Endodermal cell (in vitro differentiated cells): ENCODE measurements around the gene COPE. TPM values are rescaled to one million over a fixed set of nuclear protein-coding genes. Genes with fewer than 3 reads are reported as not detected.

Source experiments
- DNase-seq: peaks from one replicate; pipeline ENCODE4 v3.0.0-alpha.2; 2017
- H3K27ac ChIP-seq: 2 replicates; pipeline ENCODE4 v1.5.1; 2013; ENCODE audit warnings: mild to moderate bottlenecking, low read depth, low read length, moderate library complexity
- H3K27me3 ChIP-seq: 2 replicates; pipeline ENCODE4 v1.6.1; 2013; ENCODE audit warnings: mild to moderate bottlenecking, low read length, moderate library complexity; ENCODE audit not compliant: insufficient read depth, control insufficient read depth, poor library complexity, severe bottlenecking
- H3K36me3 ChIP-seq: 2 replicates; pipeline ENCODE4 v1.7.0; 2013; ENCODE audit warnings: mild to moderate bottlenecking, low read length, moderate library complexity; ENCODE audit not compliant: control insufficient read depth, insufficient read depth
- H3K4me1 ChIP-seq: one replicate; pipeline ENCODE4 v1.7.0; 2013; ENCODE audit warnings: low read length; ENCODE audit not compliant: control insufficient read depth, insufficient read depth
- H3K4me3 ChIP-seq: 2 replicates; pipeline ENCODE4 v1.5.1; 2013; ENCODE audit warnings: mild to moderate bottlenecking, low read length, moderate library complexity
- H3K9ac ChIP-seq: 2 replicates; pipeline ENCODE4 v1.6.1; 2013; ENCODE audit warnings: mild to moderate bottlenecking, low read length, moderate library complexity; ENCODE audit not compliant: poor library complexity, severe bottlenecking; ENCODE audit errors: extremely low read depth
- H3K9me3 ChIP-seq: 2 replicates; pipeline ENCODE4 v1.6.1; 2013; ENCODE audit warnings: mild to moderate bottlenecking, low read length, moderate library complexity; ENCODE audit not compliant: control insufficient read depth
- H3K27ac Mint-ChIP-seq: 2 replicates; pipeline ENCODE4 v1.8.0; 2020; ENCODE audit warnings: mixed read lengths
- H3K27me3 Mint-ChIP-seq: 2 replicates; pipeline ENCODE4 v1.8.0; 2021; ENCODE audit warnings: mild to moderate bottlenecking, mixed read lengths; ENCODE audit not compliant: insufficient read depth
- H3K36me3 Mint-ChIP-seq: 2 replicates; pipeline ENCODE4 v1.8.0; 2020; ENCODE audit warnings: low read depth, mixed read lengths
- H3K4me1 Mint-ChIP-seq: 2 replicates; pipeline ENCODE4 v1.8.0; 2020; ENCODE audit warnings: mixed read lengths
- H3K4me3 Mint-ChIP-seq: 2 replicates; pipeline ENCODE4 v1.8.0; 2020; ENCODE audit warnings: mild to moderate bottlenecking, moderate library complexity, mixed read lengths
- H3K9me3 Mint-ChIP-seq: 2 replicates; pipeline ENCODE4 v1.8.0; 2020; ENCODE audit warnings: mild to moderate bottlenecking, mixed read lengths
- CTCF ChIP-seq: fragments of 200-600 bp; sonication (generic); conservative IDR thresholded peaks from 2 replicates; pipeline ENCODE4 v1.5.0; 2021; ENCODE audit warnings: antibody characterized with exemption, mild to moderate bottlenecking
- WGBS, 2 experiments: methylation state at CpG; one replicate each; pipeline versions ENCODE4 v1.1.5 to v1.1.7; 2013; ENCODE audit warnings: missing lambda C conversion rate in 2 of 2, mixed read lengths in 1 of 2; ENCODE audit not compliant: insufficient coverage in 1 of 2, insufficient read length in 1 of 2; 5-methylcytosine and 5-hydroxymethylcytosine counted together
- total RNA-seq, 2 donors: library from RNA; stranded (reverse); fragmentation: NEBNext Ultra II Directional in 1 of 2; extraction: Animal tissue kit (Norgen Biotek cat#: 25700) in 1 of 2; gene quantifications; 2 replicates in 1 of 2; 3 replicates in 1 of 2; pipeline ENCODE4 v1.2.1, GENCODE V29; 2021

COPE gene
- total RNA-seq, 2 donors from 2014 or later: 226 to 241 TPM

- no peaks in the 10 kb centered on the region for H3K27me3 ChIP-seq
- Mint-ChIP-seq H3K4me1 (no peaks in the 10 kb centered on the region), H3K27me3 (peaks cover 11% of the 10 kb centered on the region), H3K36me3 (peaks cover 26% of the 10 kb centered on the region), H3K27ac (no peak overlapping the region), H3K9me3 (no peaks in the 10 kb centered on the region), H3K4me3 (no peak overlapping the region)
- DNase-seq: no peak
- no peak for TF ChIP-seq CTCF
- H3K36me3 ChIP-seq: peaks cover 5% of the 10 kb centered on the region
- no peak overlapping the region for H3K9ac ChIP-seq
- no peak overlapping the region for H3K27ac ChIP-seq
- no peaks in the 10 kb centered on the region for H3K9me3 ChIP-seq
- no peak overlapping the region for H3K4me3 ChIP-seq
- WGBS, 2 experiments: 92 to 93% methylated on average over 5 to 7 of the region's 7 CpGs
- no peaks in the 10 kb centered on the region for H3K4me1 ChIP-seq
Measured at GRCh38 chr19:18901491-18901890, 17.7 kb downstream of the COPE start.

- WGBS, 2 experiments: 88 to 98% methylated on average over 10 to 17 of the region's 17 CpGs
- no peak for TF ChIP-seq CTCF
- H3K27ac Mint-ChIP-seq: no peak overlapping the region
- no peaks in the 10 kb centered on the region for H3K4me1 ChIP-seq
- H3K36me3 ChIP-seq: no peaks in the 10 kb centered on the region
- H3K27ac ChIP-seq: no peak overlapping the region
- H3K36me3 Mint-ChIP-seq: peaks cover 22% of the 10 kb centered on the region
- no peaks in the 10 kb centered on the region for H3K9me3 ChIP-seq
- H3K4me1 Mint-ChIP-seq: no peaks in the 10 kb centered on the region
- no peak overlapping the region for H3K9ac ChIP-seq
- no peaks in the 10 kb centered on the region for H3K27me3 ChIP-seq
- peaks cover 13% of the 10 kb centered on the region for H3K27me3 Mint-ChIP-seq
- H3K9me3 Mint-ChIP-seq: no peaks in the 10 kb centered on the region
- no peak overlapping the region for H3K4me3 ChIP-seq
- H3K4me3 Mint-ChIP-seq: no peak overlapping the region
- no peak for DNase-seq
Measured at GRCh38 chr19:18900700-18901481, 18.3 kb downstream of the COPE start.

- no peaks in the 10 kb centered on the region for H3K4me1 Mint-ChIP-seq
Measured at GRCh38 chr19:18899624-18900560, 19.3 kb downstream of the COPE start.

More at GRCh38 chr19:18899624-18900560, 19.3 kb downstream of the COPE start:
- H3K9ac ChIP-seq: no peak overlapping the region
- no peaks in the 10 kb centered on the region for H3K27me3 ChIP-seq
- no peaks in the 10 kb centered on the region for H3K36me3 ChIP-seq
- 94 to 97% methylated on average over 6 to 20 of the region's 20 CpGs for WGBS, 2 experiments
- Mint-ChIP-seq H3K9me3 (no peaks in the 10 kb centered on the region), H3K27me3 (peaks cover 13% of the 10 kb centered on the region), H3K27ac (no peak overlapping the region), H3K36me3 (peaks cover 20% of the 10 kb centered on the region), H3K4me3 (no peak overlapping the region)
- DNase-seq: no peak
- H3K27ac ChIP-seq: no peak overlapping the region
- H3K4me3 ChIP-seq: no peak overlapping the region
- H3K9me3 ChIP-seq: no peaks in the 10 kb centered on the region
- TF ChIP-seq CTCF: no peak
- no peaks in the 10 kb centered on the region for H3K4me1 ChIP-seq
